ENCODE measurements around the gene HTR6. TPM values are rescaled to one million over a fixed set of nuclear protein-coding genes. Genes with fewer than 3 reads are reported as not detected.

Gene HTR6
- total RNA-seq, 4 donors from 2014 or later: not detected

GRCh38 chr1:19619697-19620384, 44.8 kb upstream of the HTR6 start:
- WGBS, 2 donors: 41 to 43% methylated on average over 3 of the region's 3 CpGs
- Histone ChIP-seq H3K36me3 (peaks cover 0 to 36% (median 6%) of the 10 kb centered on the region in 3 donors), H3K27ac (no peak overlapping the region), H3K4me3 (no peak overlapping the region), H3K9me3 (no peaks in the 10 kb centered on the region), H3K27me3 (no peaks in the 10 kb centered on the region), H3K4me1 (peaks cover 0 to 45% (median 17%) of the 10 kb centered on the region in 4 donors)
- DNase-seq (ENCODE audit: low spot score in 2 of 2): no peak
- no peak for TF ChIP-seq POLR2A (IDR thresholded peaks at IDR 0.05)
- no peak for TF ChIP-seq CTCF (IDR thresholded peaks at IDR 0.05)
- TF ChIP-seq EP300 (IDR thresholded peaks at IDR 0.05): no peak

GRCh38 chr1:19620786-19621185, 43.9 kb upstream of the HTR6 start:
- no peaks in the 10 kb centered on the region for H3K9me3 ChIP-seq
- 44 to 56% methylated on average over 3 of the region's 3 CpGs for WGBS, 2 donors
- H3K4me1 ChIP-seq: peaks cover 0 to 38% (median 16%) of the 10 kb centered on the region in 4 donors
- TF ChIP-seq CTCF (IDR thresholded peaks at IDR 0.05) (no peak), POLR2A (IDR thresholded peaks at IDR 0.05) (no peak), EP300 (IDR thresholded peaks at IDR 0.05) (peak in 1 of 2 donors; percentile 19)
- DNase-seq (ENCODE audit: low spot score in 2 of 2): no peak
- H3K27ac ChIP-seq: peak overlapping the region in 2 of 4 donors; percentile 26 to 40
- no peaks in the 10 kb centered on the region for H3K27me3 ChIP-seq
- H3K4me3 ChIP-seq: no peak overlapping the region
- peaks cover 0 to 40% (median 6%) of the 10 kb centered on the region in 3 donors for H3K36me3 ChIP-seq

GRCh38 chr1:19621274-19621950, 43.3 kb upstream of the HTR6 start:
- whole genome bisulfite sequencing, 2 donors: 88 to 89% methylated on average over 4 of the region's 4 CpGs
- Histone ChIP-seq H3K9me3 (no peaks in the 10 kb centered on the region), H3K27ac (peak overlapping the region in 2 of 4 donors; percentile 26 to 40), H3K4me3 (no peak overlapping the region), H3K4me1 (peaks cover 0 to 41% (median 16%) of the 10 kb centered on the region in 4 donors), H3K27me3 (no peaks in the 10 kb centered on the region), H3K36me3 (peaks cover 0 to 40% (median 6%) of the 10 kb centered on the region in 3 donors)
- DNase-seq (ENCODE audit: low spot score in 2 of 2): no peak
- TF ChIP-seq CTCF (IDR thresholded peaks at IDR 0.05) (no peak), POLR2A (IDR thresholded peaks at IDR 0.05) (no peak), EP300 (IDR thresholded peaks at IDR 0.05) (no peak)

GRCh38 chr1:19622204-19622603, 42.5 kb upstream of the HTR6 start:
- Histone ChIP-seq H3K9me3 (no peaks in the 10 kb centered on the region), H3K27me3 (no peaks in the 10 kb centered on the region), H3K4me1 (peaks cover 0 to 41% (median 16%) of the 10 kb centered on the region in 4 donors), H3K4me3 (no peak overlapping the region), H3K36me3 (peaks cover 0 to 40% (median 9%) of the 10 kb centered on the region in 3 donors), H3K27ac (no peak overlapping the region)
- TF ChIP-seq EP300 (IDR thresholded peaks at IDR 0.05) (no peak), POLR2A (IDR thresholded peaks at IDR 0.05) (no peak), CTCF (IDR thresholded peaks at IDR 0.05) (no peak)
- 65 to 71% methylated on average over 1 of the region's 1 CpG for WGBS, 2 donors
- DNase-seq (ENCODE audit: low spot score in 2 of 2): no peak

GRCh38 chr1:19623523-19623922, 41.2 kb upstream of the HTR6 start:
- H3K36me3 ChIP-seq: peaks cover 0 to 50% (median 9%) of the 10 kb centered on the region in 3 donors
- H3K4me1 ChIP-seq: peaks cover 0 to 41% (median 16%) of the 10 kb centered on the region in 4 donors
- DNase-seq (ENCODE audit: low spot score in 2 of 2): no peak
- 79 to 85% methylated on average over 3 of the region's 3 CpGs for WGBS, 2 donors
- no peaks in the 10 kb centered on the region for H3K9me3 ChIP-seq
- TF ChIP-seq CTCF (IDR thresholded peaks at IDR 0.05) (no peak), EP300 (IDR thresholded peaks at IDR 0.05) (no peak), POLR2A (IDR thresholded peaks at IDR 0.05) (no peak)
- H3K4me3 ChIP-seq: no peak overlapping the region
- H3K27ac ChIP-seq: no peak overlapping the region
- no peaks in the 10 kb centered on the region for H3K27me3 ChIP-seq

Data from tibial nerve (tissue), 4 donors.